A549 treated with GW870086 at 1 μM for 4 hours (cell line): ENCODE data around the gene C20orf202. TPM values are rescaled to one million over a fixed set of nuclear protein-coding genes. Genes with fewer than 3 reads are reported as not detected.

Experiments used
- total RNA-seq: library from RNA; stranded (reverse); fragments of 200-300 nt; extraction: Qiagen RNA extraction; gene quantifications from 5 replicates; pipeline ENCODE4 v1.2.3, GENCODE V29; 2022; ENCODE audit warnings: low read depth

C20orf202 gene
- total RNA-seq, result 0.09 TPM in 1 of 5 replicates, not detected in the others

DNA sequence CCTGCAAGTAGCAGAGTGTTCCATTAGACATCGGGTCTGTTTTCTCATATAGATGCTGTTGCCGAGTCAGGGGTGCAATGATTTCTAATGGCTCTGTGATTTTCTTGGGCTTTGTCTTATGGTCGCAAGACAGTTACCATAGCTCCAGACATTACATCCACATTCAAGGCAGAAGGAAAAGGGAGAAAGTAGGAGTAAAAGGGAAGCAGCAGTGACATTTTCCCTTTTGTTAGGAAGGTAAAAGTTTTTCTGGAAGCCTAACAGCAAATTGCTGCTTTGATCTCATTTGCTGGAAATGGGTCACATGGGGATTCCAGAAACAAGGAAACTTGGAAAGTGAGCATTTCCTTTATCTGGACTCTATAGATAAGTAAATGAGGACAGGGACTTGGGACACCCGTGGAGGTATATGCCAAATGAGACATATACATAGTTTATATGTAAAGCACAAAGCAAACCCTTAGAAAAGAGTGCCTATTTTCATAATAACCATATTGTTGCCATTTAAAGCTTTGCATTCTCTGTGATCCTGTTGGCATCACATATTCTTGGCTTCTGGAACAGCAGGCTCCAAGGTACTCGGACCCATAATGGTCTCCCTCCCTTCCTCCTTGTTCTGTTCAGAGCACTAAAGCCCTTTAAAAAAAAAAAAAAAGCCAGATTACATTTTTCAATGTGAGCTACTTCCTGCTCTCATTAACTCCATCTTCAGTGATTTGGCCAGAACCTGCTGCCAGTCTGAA, at the start of gene C20orf202:
Gene C20orf202 (plus strand): TSS at position 693 of the 743 bp plus-strand sequence. CDS start 132 bp downstream, outside the sequence.

DNA sequence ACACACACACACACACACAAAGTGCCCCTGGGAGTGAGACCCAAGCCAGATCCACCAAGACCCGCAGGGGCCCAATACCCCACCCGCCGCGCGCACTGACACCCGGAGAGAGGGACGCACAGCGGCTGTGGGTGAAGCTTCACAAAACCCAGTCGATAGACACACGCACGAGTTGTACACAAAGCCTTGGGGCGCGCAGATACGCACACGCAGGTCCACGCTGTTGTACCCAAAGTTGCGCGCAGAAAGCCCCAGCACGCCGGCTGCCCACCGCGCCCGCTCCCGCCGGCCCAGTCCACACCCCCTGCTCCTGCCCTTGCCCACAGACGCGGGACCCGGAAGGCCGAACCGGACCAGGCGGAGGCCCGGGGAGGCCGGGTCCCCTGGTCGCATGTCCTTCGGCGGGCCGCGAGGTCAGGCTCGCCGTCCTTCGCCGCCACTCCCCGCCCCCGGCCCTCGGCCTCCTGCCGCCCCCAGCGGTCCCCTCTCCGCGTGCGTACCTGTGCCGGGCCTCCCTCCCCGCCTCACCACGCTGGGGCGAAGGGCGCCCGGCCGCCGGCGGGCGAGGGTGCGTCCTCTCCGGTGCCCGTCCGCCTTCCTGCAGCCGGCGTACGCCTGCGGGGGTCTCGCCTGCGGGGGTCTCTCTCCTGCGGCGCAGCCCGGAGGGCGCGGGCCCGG, 18.5 kb upstream of the C20orf202 start, which contains the start of gene TMEM74B:
Gene TMEM74B (minus strand): TSS at position 344 of the 678 bp plus-strand sequence. CDS start 1,180 bp downstream, outside the sequence.

DNA sequence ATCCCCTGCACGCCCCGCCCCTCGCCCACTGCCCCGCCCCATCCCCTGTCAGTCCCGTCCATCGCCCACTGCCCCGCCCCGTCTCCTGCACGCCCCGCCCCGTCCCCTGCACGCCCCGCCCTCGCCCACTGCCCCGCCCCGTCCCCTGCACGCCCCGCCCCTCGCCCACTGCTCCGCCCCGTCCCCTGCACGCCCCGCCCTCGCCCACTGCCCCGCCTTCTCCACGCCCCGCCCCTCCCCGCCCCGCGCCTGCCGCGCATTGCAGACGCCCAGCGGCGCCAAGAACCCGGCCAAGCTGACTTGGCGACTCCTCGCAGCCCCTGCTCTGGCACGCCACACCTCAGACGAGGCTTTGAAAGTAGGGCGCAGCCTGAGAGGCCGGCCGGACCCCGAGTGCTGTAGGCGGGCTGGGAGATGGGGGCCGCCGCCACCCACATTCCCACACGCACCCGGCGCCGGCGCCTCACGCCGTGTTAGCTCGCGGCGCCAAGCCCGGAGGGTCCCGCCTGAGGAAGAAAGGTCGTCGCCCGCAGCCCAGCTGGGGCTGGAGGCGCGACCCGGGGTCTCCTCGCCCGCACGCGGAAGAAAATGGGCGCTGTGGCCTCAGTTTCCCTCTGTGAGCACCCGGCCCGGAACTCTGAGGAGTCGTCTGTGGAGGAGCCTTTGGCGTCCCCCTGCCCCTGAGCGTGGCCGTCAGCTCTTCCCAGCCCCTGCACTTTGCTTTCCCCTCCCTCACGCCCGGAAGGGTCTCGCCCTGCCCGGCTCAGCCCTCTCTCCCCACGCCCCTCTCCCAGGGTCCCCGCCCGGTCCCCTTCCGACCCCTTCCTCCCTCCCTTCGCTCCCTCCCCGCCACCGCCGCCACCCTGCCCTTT, 22.8 kb downstream of the C20orf202 start, which contains the start of gene RAD21L1:
Gene RAD21L1 (plus strand): TSS at position 262 of the 872 bp plus-strand sequence. CDS start 2,410 bp downstream, outside the sequence.

Other genes starting within 250 kb of the C20orf202 start
- not detected in 5 replicates for gene RSPO4, start 201.1 kb upstream of the C20orf202 start, total RNA-seq
- 168 to 242 TPM (median 209 TPM) in 5 replicates for gene PSMF1, start 84.9 kb upstream of the C20orf202 start, total RNA-seq
- 1.9 to 3.7 TPM (median 3.3 TPM) in 5 replicates for gene TMEM74B, start 18.5 kb upstream of the C20orf202 start, total RNA-seq
- not detected in 5 replicates for gene RAD21L1, start 22.6 kb downstream of the C20orf202 start, total RNA-seq
- gene SNPH, start 62.8 kb downstream of the C20orf202 start, total RNA-seq, result 3.6 to 4.7 TPM (median 4.1 TPM) in 5 replicates
- 1.5 to 2.0 TPM (median 1.5 TPM) in 5 replicates for gene SDCBP2, start 125.7 kb downstream of the C20orf202 start, total RNA-seq
- 461 to 542 TPM (median 514 TPM) in 5 replicates for gene FKBP1A, start 189.6 kb downstream of the C20orf202 start, total RNA-seq